H54 (cell line): ENCODE measurements around the gene PIK3R6.

Experiments used
- DNase-seq: peaks from one replicate; pipeline ENCODE4 v3.0.0; 2011; ENCODE audit warnings: low spot score, mixed read lengths; ENCODE audit not compliant: insufficient read length
- FAIRE-seq: peaks from 3 replicates; lab custom pipeline; 2011; peaks lifted over from hg19 to GRCh38; lab: Jason Lieb, UNC
- POLR2A ChIP-seq: IDR thresholded peaks from 2 replicates; pipeline ENCODE4 v1.6.1; 2011; ENCODE audit warnings: low read depth, mild to moderate bottlenecking, low read length

Gene PIK3R6

GRCh38 chr17:8785547-8786413 is 81.7 kb downstream of the PIK3R6 start:
- no peak for TF ChIP-seq POLR2A
- DNase-seq (peak; percentile 46), FAIRE-seq (peak; percentile 48)

DNA sequence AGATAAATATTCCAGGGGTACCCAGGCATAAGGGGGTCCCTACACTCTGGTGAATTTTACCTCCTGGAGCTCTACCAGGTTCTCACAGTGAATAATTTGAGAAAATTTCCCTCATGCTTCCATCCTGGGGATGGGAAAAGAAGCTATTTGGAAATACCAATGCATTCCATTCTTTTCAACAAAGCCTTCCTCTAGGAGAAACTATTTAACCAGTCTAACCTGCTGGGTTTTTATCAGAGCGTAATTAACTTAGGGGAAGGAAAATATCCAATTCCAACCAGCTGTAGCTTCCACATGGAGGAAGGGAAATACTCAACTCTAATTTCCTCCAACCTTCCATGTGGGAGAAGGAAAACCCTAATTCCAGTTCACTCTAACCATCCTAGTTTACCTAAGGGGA is 85.3 kb downstream of the PIK3R6 start:
- FAIRE-seq (no peak), DNase-seq (no peak)
- TF ChIP-seq POLR2A = no peak

- no peak for DNase-seq
- no peak for TF ChIP-seq POLR2A
- FAIRE-seq = no peak
Observed at GRCh38 chr17:8781776-8782175, 85.7 kb downstream of the PIK3R6 start.

GRCh38 chr17:8776881-8777280 is 90.6 kb downstream of the PIK3R6 start:
- TF ChIP-seq POLR2A = no peak
- DNase-seq (no peak), FAIRE-seq (no peak)

GRCh38 chr17:8776248-8776647 is 91.2 kb downstream of the PIK3R6 start:
- FAIRE-seq (no peak), DNase-seq (no peak)
- TF ChIP-seq POLR2A = no peak

DNA sequence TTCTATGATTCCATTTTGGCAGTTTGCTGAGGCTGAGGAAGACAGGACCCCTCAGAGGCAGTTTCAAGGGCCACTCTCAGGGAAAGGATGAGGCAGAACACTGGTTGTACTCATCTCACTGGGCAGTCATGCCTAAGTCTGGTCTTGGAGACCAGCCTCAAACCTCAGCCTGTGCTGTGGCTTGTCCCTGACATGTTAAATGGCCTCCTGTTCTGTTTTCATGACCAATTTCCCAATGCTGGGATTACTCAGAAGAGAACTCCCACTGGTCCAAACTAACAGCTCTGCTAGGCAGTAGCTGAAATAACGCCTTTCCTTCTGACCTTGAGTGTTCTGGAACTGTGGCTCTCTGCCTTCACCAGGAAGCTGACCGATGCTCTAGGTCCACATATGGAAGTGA is 100.7 kb downstream of the PIK3R6 start:
- no peak for FAIRE-seq
- no peak for TF ChIP-seq POLR2A
- DNase-seq = no peak

GRCh38 chr17:8762012-8762411 is 105.5 kb downstream of the PIK3R6 start:
- no peak for TF ChIP-seq POLR2A
- FAIRE-seq (no peak), DNase-seq (no peak)

- DNase-seq (no peak), FAIRE-seq (no peak)
- TF ChIP-seq POLR2A = no peak
Observed at GRCh38 chr17:8758137-8758596, 109.3 kb downstream of the PIK3R6 start, which contains the start of gene SPDYE4. TSS of gene SPDYE4 (minus strand) at chr17:8758546. CDS start at chr17:8758382, 164 bp downstream.

DNA sequence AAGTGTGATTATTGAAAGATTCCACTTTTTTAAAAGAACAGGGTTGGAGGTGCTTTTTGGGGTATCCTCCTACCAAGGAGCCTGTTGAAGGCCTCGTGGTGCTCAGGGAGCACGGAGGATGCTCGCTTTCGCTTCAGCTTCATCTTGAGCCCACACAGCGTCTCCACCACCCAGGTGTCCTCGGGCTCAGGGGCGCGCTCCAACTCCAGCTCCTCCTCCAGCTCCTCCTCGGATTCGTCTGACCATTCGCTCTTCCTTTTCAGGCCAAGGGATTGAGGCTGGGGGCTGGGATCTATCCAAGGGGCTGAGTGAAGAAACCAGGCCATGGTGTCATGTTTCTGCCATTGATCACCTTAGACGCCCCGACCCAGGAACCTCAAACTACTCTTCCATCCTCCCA is 110.3 kb downstream of the PIK3R6 start:
- FAIRE-seq (no peak), DNase-seq (no peak)
- TF ChIP-seq POLR2A = no peak

- no peak for TF ChIP-seq POLR2A
- no peak for DNase-seq
- no peak for FAIRE-seq
Observed at GRCh38 chr17:8755590-8756255, 111.8 kb downstream of the PIK3R6 start.

- no peak for TF ChIP-seq POLR2A
- FAIRE-seq (no peak), DNase-seq (no peak)
Observed at GRCh38 chr17:8754890-8755289, 112.6 kb downstream of the PIK3R6 start.

- TF ChIP-seq POLR2A = no peak
- no peak for FAIRE-seq
- peak; percentile 33 for DNase-seq
Observed at GRCh38 chr17:8753976-8754440, 113.5 kb downstream of the PIK3R6 start.

DNA sequence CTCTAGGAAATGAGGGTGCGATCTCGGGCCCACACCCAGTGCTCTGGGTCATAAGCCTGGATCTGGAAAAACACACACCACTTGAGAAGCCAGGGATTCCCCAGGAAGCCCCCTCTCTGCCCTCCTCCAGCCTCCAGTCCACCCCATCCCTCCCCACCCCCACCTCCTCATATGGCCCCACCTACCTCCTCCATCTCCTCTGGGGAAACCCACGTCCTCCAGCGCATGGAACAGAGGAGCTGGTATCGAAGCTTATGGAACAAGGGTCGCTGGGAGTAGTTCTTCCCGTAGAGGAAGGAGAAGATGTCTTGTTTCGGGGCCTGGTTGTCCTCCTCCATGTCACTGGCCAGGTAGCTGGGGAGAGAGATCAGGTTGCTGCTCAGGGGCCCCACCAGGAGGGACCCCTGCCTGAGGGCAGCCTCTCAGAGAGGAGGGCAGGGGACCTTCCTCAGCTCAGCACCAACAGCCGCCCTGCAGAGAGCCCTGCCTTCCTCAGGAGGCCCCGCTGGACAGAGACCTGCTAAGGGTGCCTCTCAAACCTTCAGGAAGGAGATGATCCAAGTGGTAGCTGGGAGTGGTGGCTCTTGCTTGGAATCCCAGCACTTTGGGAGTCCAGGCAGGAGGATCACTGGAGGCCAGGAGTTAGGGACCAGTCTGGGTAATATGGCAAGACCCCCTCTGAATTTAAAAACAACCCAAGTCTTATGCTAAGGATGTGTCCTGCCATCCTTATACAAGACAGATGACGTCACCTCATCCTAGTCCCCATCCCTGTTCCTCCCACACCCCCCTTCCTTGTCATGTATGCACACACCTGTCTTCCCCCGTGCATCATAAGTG is 114.1 kb downstream of the PIK3R6 start:
- no peak for FAIRE-seq
- TF ChIP-seq POLR2A = no peak
- DNase-seq = no peak
